GM21526 (cell line): ENCODE measurements around the gene PRDM7.
"Not testable (repeated sequence)": the region's sequence is repeated elsewhere in the genome, so short reads cannot be mapped to it uniquely, and the experiment has no call there.

Experiments used
- ATAC-seq: cut with Tn5 transposase; IDR thresholded peaks from one replicate; pipeline ENCODE4 v1.9.1; 2021; ENCODE audit warnings: moderate library complexity; ENCODE audit not compliant: unreplicated experiment, low FRiP score

Gene PRDM7

DNA sequence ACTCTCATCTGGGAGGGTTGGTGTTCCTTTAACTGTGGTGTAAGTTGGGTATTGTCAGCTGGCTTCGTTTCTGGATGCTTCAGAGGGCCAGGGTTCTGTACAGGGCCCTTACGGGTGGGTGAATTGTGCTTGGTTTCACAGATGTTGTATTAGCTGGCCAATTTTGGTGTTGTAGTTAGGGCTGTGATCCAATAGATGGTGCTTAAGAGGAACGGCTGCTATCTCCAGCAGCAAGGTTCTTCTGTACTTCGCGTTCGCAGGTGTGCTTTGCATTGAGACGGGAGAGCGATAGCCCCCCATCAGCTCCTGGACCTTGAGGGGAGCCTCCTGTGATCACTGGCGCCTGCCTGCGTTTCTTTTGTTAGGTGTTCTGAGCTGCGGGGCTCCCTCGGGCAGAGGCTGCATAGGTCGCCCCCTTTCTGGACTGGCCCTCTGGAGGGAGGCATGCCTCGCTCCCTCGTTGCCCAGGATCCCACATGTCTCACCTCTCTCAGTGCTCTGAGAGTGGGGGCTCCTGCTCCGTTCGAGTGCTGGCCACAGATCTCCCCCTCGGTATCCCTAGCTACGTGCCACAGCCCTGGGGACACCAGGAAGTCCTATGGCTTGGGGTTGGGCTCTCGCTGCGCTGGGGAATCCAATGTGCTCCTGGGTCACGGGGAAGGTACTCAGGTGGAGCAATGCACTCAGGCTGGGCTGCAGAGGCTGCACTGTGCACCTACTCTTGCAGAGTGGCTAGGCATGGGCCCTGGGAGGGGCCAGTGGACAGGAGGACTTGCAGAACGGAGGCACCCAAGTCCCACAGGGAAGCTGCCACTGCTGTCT, 837 bp upstream of the PRDM7 start:
- peak; percentile 36 for ATAC-seq

DNA sequence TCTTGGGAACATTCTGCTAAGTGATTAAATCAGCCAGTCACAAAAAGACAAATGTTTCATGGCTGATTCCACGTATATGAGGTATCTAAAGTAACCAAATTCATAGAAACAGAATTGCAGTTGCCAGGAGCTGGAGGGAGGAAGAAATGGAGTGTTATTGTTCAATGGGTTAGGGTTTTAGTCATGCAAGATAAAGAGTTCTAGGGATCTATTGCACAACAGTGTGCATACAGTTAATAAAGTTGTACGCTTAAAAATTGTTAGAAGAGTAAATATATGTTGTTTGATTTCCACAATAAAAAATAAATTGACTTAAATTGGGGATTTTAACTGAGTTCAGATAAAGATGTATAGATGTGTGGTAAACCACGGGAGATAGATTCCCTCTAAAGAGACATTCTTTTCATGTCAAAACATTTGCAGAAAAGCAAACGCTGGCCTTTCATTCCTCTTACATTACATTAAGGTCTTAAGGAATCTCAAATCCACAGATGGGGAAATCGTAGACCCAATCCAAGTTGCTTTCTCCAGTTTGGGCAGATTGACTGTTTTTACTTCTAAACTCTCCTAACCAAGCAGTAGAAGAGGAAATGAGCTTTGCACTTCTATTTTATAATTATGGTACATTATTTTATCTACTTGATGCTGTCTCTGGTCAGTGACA, 4.6 kb downstream of the PRDM7 start:
- no peak for ATAC-seq

DNA sequence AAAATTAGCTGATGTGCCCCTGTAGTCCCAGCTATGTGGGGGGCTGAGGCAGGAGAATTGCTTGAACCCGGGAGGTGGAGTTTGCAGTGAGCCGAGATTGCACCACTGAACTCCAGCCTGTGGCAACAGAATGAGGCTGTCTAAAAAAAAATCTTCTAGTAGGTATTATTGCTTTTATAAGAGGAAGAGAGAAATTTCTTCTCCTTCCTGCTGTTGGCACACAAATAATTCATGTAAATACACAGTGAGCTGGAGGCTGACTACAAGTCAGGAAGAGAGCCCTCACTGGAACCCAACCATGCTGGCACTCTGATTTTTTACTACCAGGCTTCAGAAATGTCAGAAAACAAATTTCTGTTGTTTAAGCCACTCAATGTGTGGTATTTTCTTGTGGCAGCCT, 6.7 kb downstream of the PRDM7 start:
- ATAC-seq, result no peak

DNA sequence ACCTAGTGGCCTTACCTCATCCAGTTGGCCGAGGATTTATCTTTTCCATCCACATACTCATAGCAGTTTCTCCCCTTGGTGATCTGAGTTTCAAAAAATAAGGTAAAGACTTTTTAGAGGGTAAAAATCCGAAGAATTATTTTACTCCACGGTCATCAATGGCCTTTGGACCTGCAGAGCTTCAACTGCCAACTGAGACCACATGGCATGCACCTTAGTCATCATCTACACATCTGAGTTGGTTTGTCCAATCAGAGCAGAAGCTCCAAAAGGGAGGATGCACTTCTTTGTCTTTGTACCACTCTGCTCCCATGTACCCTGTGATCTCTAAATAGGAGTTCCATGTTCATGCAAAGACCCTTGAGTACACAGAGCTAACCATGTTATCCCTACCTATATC, 15.7 kb downstream of the PRDM7 start:
- no peak for ATAC-seq

DNA sequence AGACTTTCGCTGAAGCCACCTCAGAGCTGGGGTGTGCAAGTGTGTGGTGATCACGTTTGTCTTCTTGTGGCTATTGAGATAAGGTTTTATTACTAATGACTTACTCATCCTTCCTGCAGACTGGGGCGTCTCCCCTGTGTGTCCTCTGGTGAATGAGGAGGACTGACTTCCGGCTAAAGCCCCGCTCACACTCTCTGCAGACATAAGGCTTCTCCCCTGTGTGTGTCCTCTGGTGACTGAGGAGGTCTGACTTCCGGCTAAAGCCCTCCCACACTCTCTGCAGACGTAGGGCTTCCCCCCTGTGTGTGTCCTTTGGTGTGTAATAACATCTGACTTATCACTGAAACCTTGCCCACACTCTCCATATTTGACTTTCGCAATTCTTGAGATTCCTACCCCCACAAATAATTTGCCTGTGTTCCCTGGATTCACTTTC, 19.4 kb downstream of the PRDM7 start:
- ATAC-seq, result no peak

DNA sequence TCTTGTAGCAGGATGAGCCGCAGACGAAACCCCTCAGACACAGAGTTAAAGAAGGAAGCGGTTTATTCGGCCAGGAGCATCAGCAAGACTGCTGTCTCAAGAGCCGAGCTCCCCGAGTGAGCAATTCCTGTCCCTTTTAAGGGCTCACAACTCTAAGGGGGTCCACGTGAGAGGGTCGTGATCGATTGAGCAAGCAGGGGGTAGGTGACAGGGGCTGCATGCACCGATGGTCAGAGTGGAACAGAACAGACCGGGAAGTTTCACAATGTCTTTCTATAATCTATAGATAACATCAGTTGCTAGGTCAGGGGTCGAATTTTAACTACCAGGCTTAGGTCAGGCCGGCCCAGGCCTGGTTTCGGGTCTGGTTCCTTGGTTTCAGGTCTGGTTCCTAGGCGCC, 20.6 kb downstream of the PRDM7 start:
- not testable (repeated sequence) for ATAC-seq

DNA sequence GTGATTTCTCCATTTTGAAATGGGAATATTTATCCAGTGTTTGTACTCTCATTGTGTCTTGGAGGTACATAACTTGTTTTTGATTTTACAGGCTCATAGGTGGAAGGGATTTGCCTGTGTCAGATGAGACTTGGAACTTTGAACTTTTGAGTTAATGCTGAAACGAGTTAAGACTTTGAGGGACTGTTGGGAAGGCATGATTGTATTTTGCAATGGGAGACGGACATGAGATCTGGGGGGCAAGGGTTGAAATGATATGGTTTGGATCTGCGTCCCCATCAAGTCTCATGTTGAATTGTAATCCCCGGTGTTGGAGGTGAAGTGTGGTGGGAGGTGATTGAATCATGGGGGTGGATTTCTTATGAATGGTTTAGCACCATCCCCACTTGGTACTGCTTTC, 21.8 kb downstream of the PRDM7 start:
- ATAC-seq, result no peak

DNA sequence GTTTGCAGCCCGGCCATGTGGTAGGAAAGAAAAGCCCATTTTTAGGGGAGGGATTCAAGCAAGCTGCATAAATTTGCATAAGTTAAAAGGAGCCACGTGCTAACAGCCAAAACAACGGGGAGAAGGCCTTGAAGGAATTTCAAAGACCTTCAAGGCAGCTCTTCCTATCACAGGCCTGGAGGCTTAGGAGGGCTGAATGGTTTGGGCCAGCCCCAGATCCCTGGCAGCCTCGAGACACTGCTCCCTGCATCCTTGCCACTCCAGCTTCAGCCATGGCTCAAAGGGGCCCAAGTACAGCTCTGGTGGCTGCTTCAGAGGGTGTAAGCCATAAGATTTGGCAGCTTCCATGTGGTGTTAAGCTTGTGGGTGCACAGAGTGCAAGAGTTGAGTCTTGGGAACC, 22.6 kb downstream of the PRDM7 start:
- no peak for ATAC-seq

DNA sequence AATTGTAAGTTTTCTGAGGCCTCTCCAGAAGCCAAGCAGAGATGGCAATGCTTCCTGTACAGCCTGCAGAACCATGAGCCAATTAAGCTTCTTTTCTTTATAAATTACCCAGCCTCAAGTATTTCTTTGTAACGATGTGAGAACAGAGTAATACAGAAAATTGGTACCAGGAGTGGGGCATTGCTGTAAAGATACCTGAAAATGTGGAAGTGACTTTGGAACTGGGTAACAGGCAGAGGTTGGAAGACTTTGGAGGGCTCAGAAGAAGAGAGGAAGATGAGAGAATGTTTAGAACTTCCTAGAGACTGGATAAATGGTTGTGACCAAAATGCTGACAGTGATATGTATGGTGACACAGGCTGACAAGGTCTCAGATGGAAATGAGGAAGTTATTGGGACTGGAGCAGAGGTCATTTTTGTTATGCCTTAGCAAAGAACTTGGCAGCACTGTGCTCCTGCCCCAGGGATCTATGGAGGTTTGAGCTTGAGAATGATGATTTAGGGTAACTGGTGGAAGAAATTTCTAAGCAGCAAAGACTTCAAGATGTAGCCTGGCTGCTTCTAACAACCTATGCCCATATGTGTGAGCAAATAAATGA, 23.1 kb downstream of the PRDM7 start:
- ATAC-seq, result no peak

DNA sequence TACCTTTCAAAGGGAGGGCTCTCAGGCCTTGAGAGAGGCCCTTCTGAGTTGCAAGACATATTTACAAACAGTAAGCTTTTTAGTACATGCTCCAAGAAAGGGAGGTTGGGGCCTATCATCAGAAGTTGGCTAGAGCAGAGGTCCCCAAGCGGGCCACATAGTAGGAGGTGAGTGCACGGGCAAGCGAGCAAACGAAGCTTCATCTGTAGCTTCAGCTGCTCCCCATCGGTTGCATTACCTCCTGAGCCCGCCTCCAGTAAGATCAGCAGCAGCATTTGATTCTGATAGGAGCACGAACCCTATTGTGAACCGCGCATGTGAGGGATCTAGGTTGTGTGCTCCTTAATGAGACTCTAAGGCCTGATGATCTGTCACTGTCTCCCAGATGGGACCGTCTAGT, 26.2 kb downstream of the PRDM7 start:
- ATAC-seq, result no peak

DNA sequence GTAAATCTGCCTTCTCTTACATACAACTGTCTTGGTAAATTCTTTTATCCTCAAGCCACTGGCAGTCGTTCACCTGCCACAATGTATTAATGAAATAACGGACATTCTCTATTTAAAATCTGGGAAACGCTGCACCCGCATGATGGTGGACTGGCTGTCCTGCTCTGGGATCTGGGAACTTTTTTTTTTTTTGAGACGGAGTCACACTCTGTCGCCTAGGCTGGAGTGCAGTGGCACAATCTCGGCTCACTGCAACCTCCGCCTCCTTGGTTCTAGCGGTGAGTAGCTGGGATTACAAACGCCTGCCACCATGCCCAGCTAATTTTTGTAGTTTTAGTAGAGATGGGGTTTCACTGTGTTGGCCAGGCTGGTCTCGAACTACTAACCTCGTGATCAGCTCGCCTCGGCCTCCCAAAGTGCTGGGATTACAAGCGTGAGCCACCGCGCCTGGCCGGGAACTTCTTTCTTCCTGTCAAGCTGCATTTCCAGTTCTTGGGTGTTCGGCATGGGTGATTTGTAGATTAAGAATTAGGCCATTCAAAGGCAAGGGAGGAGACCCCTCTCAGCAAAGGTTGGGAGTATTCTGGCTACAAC, 28.3 kb downstream of the PRDM7 start:
- ATAC-seq, result no peak

DNA sequence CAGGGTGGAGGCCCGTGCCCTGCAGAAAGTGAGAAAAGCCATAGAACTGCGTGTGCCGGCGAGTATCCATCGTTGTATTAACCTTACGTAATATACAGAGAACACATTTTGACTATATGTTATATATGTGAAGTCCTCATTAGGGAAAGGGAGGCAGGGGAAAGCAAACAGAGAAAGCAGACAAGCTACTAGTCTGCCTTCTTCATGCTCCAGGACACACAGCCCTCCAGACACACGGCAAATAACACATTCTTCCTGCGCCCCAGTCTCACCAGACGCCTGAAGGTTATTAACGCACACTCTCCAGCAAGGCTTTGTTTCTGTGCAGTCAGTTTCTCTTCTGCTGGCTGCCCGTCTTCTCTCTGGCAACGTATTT, 28.8 kb downstream of the PRDM7 start:
- no peak for ATAC-seq

DNA sequence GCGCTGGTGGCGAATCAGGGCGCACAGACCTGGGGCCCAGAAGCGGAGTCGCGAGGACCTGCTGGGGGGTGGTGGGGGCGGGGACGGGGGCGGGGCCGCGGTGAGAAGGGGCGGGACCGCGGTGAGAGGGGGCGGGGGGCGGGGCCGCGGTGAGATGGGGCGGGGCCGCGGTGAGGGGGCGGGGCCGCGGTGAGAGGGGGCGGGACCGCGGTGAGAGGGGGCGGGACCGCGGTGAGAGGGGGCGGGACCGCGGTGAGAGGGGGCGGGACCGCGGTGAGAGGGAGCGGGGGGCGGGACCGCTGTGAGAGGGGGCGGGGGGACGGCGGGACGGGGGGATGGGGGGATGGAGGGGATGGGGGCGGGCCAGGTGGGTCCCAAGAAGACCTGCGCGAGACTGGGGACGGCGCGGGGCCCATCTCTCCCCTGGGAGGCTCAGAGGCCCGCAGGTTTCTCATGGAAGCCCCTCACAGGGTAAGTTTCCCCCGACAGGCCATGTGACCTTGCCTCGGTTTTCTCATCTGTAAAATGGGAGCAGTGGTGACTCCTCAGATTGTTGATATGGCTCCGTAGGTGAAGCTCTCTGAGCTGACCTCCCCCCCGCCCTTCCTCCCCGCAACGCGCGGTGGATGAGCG, 29.3 kb downstream of the PRDM7 start:
- ATAC-seq, result no peak

DNA sequence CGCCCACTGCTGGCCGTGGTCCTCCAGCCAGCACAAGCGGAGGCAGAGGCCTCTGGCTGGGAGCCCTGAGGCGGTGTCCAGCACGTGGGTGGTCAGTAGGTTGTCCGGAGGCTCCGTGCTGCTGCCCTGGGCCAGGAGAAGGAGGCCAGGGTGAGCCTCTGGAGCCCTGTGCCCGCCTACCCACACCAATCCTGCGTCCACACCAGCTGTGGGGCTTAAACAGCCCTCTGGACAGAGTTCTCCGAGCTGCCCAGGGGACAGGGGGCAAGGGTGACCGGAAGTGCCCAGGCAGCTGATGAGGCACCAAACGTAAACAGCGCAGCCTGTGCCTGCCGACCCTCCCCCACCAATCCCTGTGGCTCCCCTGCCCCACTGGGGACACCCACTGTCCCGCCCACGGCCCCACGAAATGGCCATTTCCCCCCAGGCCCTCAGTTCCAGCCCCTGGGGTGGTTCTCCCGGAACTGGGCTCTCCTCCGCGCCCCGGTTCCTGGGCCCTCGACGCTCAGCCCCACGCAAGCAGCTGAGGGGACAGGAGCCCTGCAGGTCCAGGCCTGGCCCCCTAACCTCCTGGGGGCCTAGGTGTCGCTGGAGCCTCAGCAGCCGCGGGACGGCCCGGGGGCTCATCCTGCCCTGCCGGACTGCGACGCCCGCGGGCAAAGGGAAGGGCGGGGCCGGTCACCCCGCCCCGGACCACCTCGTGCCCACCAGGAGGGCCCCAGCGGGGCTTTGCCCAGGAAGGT, 30.0 kb downstream of the PRDM7 start:
- no peak for ATAC-seq

DNA sequence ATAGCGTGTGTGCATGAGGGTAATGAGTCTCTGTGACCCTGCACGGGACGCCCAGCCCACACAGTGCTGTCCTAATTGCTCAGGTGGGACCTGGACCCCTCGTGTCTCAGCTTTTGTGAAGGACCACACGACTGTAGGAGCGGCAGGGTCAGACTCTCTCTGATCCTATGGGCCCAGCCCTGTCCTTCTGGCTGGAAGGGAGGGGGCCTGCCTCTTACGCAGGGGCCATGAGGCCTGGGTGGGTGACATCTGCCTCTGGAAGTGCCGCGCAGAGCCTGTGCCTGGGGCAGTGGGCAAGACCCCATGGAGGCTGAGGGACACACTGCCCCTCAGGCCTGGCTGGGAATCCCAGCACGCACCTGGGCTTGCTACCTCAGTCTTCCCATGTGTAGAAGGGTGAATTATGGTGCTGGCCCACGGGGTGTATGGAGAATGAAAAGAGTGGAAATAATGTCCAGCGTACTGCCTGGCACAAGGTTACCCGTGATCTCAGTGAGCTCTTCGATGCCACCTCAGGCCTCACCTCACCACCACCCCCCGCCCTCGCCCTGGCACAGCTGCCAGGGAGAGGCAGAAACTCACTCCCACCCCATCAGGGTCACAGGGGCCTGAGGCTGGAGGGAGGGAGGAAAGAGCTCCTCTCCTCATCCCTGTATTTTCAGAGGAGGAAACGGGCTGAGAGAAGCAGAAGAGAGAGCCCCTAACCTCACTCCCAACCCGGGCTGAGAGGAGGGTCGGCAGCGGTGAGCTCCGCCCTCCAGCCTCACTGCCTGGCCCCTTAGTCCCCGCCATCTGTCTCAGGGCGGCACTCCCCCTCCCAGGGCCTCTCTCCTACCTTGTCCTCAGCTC, 30.8 kb downstream of the PRDM7 start:
- no peak for ATAC-seq

DNA sequence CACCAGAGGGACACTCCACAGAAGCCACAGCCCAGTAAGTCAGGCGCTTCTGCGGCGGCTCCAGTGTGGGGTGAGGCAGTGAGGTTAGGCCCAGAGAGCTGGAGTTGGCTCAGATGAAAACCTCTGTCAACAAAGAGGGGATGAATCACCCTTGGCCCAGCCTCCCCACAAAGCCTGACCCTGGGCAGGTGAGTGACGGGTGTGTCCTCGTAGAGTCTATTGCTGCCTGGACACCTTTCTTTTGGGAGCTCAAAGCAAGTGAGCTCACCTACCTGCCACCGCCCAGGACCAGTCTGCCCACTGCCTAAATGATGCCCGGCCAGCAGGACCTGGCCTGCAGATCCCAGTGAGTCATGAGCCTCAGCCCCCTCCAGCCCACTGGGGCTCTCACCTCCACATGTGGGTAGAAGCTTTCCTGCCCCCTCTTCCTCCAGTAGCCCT, 33.0 kb downstream of the PRDM7 start:
- ATAC-seq, result no peak

DNA sequence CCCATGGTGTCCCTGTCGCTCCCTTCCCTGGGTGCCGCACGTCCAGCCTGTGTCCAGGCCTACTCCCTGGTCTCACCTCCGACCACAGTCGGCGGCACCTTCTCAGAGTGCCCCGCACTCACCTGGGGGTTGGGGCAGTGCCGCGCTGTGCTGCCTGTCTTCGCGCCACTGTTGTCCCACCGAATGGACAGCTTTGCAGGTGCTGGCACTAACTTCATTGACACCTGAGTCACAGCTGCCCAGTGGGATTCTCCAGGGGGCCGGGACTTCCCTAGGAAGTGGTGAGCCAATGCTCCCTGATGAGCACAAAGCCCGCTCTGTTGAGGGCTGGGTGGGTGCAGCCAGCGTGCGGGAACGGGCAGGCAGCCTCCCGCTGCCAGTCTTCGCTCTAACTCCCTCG, 33.6 kb downstream of the PRDM7 start:
- no peak for ATAC-seq

DNA sequence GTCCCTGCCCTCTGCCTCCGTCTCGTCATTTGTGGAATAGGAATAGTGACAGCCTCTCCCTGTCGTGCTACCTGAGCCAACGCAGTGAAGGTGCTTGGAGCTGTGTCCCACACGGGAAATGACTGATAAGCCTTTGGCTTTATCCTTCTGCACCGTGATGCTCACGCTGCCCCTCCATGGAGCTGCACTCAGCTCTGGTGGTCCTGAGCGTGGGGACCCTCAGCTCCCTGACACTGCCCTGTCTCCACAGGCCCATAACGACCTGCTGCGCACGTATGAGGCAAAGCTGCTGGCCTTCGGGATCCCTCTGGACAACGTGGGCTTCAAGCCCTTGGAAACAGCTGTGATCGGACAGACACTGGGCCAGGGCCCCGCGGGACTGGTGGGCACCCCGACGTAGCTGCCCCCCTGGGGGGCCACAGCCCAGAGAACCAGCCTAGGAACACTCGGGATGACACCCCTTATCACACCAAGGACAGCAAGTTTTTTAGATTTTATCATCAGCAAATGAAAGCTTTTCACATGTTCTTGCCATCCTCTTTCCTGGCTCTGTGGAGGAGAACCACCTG, 34.1 kb downstream of the PRDM7 start:
- ATAC-seq, result no peak

DNA sequence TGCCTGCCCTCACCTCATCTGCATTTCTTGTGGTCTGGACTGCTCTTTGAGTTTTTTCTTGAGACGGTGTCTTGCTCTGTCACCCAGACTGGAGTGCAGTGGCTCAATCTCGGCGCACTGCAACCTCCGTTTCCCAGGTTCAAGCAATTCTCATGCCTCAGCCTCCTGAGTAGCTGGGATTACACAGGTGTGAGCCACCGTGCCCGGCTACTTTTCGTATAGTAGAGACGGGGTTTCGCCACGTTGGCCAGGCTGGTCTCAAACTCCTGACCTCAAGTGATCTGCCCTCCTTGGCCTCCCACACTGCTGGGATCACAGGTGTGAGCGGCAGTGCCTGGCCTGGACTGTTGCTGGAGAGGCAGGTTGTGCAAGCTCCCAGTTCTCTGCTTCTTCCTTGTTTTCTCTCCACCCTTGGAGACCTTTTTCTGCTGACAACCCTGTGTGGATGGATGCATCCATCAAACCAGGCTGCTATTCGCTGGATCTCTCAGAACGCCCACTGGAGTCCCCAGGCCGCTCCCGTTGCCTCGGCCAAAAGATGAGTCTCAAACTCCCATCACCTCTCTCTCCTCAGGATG, 35.1 kb downstream of the PRDM7 start:
- no peak for ATAC-seq
